GM19467 (cell line): Measurements from ENCODE around the gene CSTA.
A peak's percentile ranks its signal among the peaks of the same experiment; 100 is the strongest.

Source experiments
- ATAC-seq: cut with Tn5 transposase; IDR thresholded peaks from one replicate; pipeline ENCODE4 v1.9.1; 2021; ENCODE audit warnings: mild to moderate bottlenecking, moderate library complexity; ENCODE audit not compliant: unreplicated experiment

CSTA gene

DNA sequence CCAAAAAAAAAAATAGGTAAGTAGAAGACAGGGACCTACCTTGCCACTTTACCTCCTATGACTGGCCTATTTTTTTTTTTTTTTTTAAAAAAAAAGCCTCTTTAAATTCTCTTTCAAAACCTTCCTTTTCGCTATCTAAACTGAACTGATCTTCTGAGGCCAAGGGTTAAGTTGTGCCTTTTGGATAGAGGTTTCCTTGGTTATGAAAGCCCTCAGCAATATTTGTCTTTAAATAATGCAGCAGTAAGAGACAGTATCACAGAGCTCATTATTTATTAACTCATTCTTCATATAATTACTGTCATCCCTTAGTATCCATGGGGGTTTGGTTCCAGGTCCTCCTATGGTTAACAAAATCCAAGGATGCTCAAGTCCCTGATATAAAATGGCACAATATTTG, 49.0 kb downstream of the CSTA start:
- no peak for ATAC-seq

DNA sequence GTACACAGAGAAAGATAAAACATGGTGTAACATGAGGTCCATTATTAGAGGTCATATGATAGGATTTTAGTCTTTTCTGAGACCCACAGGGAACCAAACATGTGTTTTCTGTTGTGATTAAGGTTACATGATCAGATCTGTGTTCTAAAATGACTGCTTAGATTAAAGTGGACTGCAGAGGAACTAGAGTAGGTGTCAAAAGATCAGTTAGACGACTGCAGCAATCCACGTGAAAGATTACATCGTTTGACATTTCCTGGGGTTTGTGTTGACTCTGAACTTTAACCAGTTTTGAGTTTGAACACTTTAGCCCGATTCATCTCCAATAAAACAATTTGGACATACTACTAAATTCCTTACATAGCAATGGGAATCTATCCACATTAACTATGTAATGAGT, 52.9 kb downstream of the CSTA start:
- no peak for ATAC-seq

DNA sequence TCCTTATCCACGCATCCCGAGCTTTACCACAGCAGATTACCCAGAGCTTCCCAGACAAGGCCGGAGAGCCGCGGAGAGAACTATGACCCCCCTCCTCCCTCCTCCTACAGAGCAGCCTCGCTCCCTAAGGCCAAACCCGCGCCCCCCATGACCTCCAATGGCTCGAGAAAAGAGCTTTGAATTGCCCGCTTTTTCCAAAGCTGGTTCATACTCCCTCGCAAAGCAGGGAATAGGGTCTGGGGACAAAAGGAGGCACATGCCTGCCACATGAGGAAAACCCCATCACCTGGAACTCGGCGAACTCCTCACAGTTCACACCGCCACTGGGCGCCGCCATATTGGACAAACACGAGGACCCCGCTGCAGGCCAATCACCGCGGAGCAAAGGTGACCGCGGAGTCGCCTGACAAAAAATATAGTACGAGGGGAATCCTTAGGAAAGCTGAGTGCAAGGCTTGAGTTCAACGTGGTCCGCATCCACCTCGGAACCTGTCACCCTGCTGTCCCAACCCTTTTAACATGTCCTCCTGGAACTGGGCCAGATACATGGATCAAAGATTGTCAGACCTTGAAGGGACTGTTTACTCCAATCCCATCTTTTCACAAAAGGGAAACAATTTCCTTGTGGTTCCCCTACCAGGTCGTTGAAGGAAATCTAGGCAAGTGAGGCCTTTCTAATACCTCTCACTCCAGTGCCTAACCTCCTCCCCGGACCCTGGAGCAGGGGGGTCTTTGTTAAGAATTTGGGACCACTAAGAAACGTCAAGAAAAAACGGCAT, 58.0 kb downstream of the CSTA start, which contains the start of gene MIX23:
TSS of gene MIX23 (minus strand) at position 344 of the 779 bp plus-strand sequence. CDS start at position 337, 7 bp downstream.
- ATAC-seq: no peak

DNA sequence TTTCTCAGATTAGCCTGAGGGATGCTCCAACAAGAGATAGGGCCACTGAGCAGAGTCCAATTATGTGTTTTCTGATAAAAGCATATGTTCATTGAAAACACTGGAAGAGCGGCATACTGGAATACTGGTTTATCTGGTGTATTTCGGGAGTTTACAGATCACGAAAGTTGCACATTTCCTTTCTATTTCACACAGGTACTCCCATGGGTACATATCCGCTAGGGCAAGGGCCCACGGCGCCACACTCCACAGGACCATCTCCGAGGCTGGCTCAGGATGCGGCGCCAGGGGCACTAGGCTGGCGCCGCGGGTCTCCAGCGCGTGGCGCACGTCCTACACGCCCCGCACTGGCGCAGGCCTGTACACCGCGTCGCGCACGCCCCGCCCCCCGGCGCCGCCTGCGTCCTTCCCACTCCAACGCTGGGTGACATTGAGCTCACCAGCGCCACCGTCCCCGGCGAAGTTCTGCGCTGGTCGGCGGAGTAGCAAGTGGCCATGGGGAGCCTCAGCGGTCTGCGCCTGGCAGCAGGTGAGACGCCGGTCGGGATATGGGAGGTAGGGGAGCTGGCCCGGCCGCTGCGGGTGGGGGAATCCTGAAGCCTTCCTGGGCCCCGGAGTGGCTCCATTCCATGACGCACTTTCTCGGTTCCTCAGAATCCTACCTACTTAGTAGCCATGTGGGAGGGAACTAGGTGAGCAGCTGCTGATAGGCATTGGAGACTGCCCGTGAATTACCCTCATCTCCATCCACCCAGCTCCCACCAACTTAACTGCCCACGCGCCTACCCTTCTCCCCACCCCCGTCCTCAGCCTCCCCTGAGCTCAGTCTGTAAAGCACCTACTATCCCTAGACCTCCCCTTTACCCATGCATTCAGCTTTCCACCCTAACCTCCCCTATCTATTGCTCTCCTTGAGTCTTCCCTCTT, 59.0 kb downstream of the CSTA start, which contains the start of gene FAM162A:
TSS of gene FAM162A (plus strand) at position 412 of the 927 bp plus-strand sequence. CDS start at position 496, 84 bp downstream.
- peak; percentile 93 for ATAC-seq

DNA sequence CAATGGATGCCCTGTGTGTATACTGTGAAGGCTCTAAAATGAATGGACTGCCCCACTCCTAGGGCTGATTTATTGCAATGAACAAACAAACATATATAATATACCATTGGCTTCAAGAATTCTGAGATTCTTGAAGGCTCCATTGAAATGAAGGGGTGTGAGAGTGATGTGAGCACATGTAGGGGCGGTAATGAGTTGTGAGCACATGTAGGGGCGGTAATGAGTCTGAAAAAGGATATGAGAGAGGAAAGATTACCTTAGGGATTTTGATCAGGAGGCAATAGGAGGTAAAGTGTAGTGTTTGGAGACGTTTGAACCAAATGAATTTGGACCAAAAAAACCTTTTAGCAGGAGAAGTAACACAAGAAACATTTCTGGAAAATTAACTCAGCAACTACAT, 62.7 kb downstream of the CSTA start:
- no peak for ATAC-seq

DNA sequence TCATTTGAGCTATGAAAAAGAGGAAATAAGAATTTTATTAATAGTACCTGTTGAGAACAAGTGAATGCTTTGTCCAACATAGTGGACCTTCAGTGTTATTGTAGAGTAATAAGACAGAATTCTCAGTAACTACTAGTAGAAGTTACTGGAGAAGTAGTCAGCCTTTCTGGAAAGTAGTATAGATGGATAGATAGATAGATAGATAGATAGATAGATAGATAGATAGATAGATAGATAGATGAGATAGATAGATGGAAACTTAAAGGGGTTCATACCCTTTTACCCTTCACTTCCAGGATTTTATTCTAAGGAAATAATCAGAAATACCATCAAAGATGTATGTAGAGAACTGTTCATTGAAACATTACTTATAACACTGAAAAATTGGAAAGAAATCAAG, 64.1 kb downstream of the CSTA start:
- ATAC-seq: no peak

DNA sequence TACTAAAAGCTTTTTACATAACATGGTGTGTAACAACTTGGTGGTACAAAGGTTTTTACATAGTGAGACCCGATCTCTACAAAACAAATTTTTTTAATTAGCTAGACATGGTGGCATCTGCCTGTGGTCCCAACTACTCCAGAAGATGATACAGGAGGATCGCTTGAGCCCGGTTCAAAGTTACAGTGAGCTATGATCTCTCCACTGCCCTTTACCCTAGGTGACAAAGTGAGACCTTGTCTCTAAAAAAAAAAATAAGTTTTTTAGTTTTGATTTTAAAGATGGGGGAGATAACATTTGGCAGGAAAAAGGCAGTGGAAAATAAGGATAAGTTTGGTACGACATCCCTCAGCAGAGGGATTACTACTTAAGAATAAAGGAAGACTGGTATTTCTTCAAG, 64.8 kb downstream of the CSTA start:
- no peak for ATAC-seq

DNA sequence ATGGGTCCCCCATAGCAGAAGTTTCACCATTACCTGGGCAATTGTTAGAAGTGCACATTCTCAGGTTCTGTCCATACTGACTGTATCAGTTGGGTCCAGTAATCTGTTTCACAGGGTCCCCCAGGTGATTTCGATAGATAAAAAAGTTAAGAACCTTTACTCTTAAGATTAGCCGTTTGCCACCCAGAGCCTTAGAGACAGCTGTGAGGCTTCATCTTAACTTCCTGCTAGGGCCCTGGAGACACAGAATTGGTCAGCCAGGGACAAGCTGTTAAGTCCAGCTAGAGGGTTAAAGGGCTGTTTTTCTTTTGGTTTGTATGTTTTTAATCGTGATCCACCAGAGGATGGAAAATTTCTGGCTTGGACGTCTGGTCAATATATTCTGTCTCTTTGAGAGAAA, 65.6 kb downstream of the CSTA start:
- no peak for ATAC-seq
